IMR-90 (cell line): Measurements from ENCODE around the gene GLI1. TPM values are rescaled to one million over a fixed set of nuclear protein-coding genes. Genes with fewer than 3 reads are reported as not detected.

Source experiments
- CHD1 ChIP-seq: IDR thresholded peaks from 2 replicates; pipeline ENCODE4 v1.6.1; 2012; ENCODE audit warnings: low read depth, low read length, improper control_type of control experiment
- MXI1 ChIP-seq: IDR thresholded peaks from 2 replicates; pipeline ENCODE4 v1.6.1; 2012; ENCODE audit warnings: low read depth, mild to moderate bottlenecking, low read length, moderate library complexity, borderline replicate concordance
- POLR2A ChIP-seq: IDR thresholded peaks from 2 replicates; pipeline ENCODE4 v1.6.1; 2012; ENCODE audit warnings: mild to moderate bottlenecking, low read depth, low read length
- RAD21 ChIP-seq: IDR thresholded peaks from 2 replicates; pipeline ENCODE4 v1.6.1; 2012; ENCODE audit warnings: low read length, improper control_type of control experiment
- RFX5 ChIP-seq: IDR thresholded peaks from 2 replicates; pipeline ENCODE4 v1.8.0; 2012; ENCODE audit warnings: low read depth, mild to moderate bottlenecking, low read length, moderate library complexity
- polyA plus RNA-seq, 3 experiments: library from polyadenylated mRNA; depleted of rRNA; stranded (reverse); fragments of >200 nt; gene quantifications; 2 replicates each; pipeline ENCODE4 v1.2.3, GENCODE V29; 2012; ENCODE audit warnings: low replicate concordance in 1 of 3
- total RNA-seq: library from RNA; depleted of rRNA; stranded (reverse); fragments of >200 nt; gene quantifications from 2 replicates; pipeline ENCODE4 v1.2.3, GENCODE V29; 2012
- TF ChIP-seq, protein P1 (sequence below): fragments of 150-350 bp; IDR thresholded peaks from 2 replicates; pipeline ENCODE4 v1.6.1; 2017; ENCODE audit warnings: mild to moderate bottlenecking, antibody characterized with exemption, low read length, low read depth

Gene GLI1
- total and polyA plus RNA-seq, 2 of the 4 experiments (the other 2 are of a cell fraction): 1.3 to 3.8 TPM

DNA sequence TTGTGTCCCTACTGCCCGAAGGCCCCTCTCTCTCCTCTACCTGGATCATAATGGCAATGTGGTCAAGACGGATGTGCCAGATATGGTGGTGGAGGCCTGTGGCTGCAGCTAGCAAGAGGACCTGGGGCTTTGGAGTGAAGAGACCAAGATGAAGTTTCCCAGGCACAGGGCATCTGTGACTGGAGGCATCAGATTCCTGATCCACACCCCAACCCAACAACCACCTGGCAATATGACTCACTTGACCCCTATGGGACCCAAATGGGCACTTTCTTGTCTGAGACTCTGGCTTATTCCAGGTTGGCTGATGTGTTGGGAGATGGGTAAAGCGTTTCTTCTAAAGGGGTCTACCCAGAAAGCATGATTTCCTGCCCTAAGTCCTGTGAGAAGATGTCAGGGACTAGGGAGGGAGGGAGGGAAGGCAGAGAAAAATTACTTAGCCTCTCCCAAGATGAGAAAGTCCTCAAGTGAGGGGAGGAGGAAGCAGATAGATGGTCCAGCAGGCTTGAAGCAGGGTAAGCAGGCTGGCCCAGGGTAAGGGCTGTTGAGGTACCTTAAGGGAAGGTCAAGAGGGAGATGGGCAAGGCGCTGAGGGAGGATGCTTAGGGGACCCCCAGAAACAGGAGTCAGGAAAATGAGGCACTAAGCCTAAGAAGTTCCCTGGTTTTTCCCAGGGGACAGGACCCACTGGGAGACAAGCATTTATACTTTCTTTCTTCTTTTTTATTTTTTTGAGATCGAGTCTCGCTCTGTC, 2.7 kb upstream of the GLI1 start (continued):
- TF ChIP-seq, protein P1, sequence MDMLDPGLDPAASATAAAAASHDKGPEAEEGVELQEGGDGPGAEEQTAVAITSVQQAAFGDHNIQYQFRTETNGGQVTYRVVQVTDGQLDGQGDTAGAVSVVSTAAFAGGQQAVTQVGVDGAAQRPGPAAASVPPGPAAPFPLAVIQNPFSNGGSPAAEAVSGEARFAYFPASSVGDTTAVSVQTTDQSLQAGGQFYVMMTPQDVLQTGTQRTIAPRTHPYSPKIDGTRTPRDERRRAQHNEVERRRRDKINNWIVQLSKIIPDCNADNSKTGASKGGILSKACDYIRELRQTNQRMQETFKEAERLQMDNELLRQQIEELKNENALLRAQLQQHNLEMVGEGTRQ: no peak
- TF ChIP-seq POLR2A (no peak), CHD1 (no peak), MXI1 (no peak), RAD21 (no peak), RFX5 (no peak)
